K562 (cell line): ENCODE measurements around the gene LIPI. TPM values are rescaled to one million over a fixed set of nuclear protein-coding genes. Genes with fewer than 3 reads are reported as not detected.

Source experiments
- ATAC-seq: fragments of 200-7000 bp; cut with Tn5 transposase; 3 replicates; pipeline ENCODE4 v1.9.1; 2020; ENCODE audit warnings: moderate library complexity
- BruUV-seq: library from RNA; stranded (reverse); fragments of 400-500 nt; replicated peaks from 2 replicates; lab custom pipeline; 2021; lab: Mats Ljungman, UMichigan
- CTCF ChIA-PET: fragments of 300-600 bp; formaldehyde crosslinking; extraction: SDS; loops from one replicate; lab custom pipeline; 2021; ENCODE audit warnings: low intra/inter-chr PET ratio; lab: Yijun Ruan, JAX
- POLR2A ChIA-PET: fragments of 300-600, 350-650 bp; sonication (Branson Sonifier 250); formaldehyde crosslinking; extraction: SDS; loops from one replicate; lab custom pipeline; 2021; ENCODE audit warnings: antibody characterized with exemption, inconsistent platforms; lab: Yijun Ruan, JAX
- DNase-seq, 4 experiments: peaks; one replicate each; pipeline versions ENCODE4 v3.0.0 to v3.0.0-alpha.2; 2011 to 2018; ENCODE audit warnings: low spot score in 3 of 4, mixed read lengths in 3 of 4; ENCODE audit errors: extremely low read depth in 1 of 4
- FAIRE-seq: peaks from 2 replicates; lab custom pipeline; 2011; peaks lifted over from hg19 to GRCh38; lab: Jason Lieb, UNC
- H2AFZ ChIP-seq: 2 replicates; pipeline ENCODE4 v1.6.0; 2011; ENCODE audit warnings: low read depth, low read length, control low read depth, inconsistent platforms
- H3K27ac ChIP-seq: fragments of 200-600 bp; 3 replicates; pipeline ENCODE4 v1.8.0; 2011; ENCODE audit warnings: low read depth, mild to moderate bottlenecking, control low read depth, inconsistent platforms, low read length, moderate library complexity, mixed read lengths; ENCODE audit errors: extremely low read depth
- H3K27me3 ChIP-seq, 2 experiments: fragments of 300-600 bp in 1 of 2; 2 replicates in 1 of 2; 3 replicates in 1 of 2; pipeline versions ENCODE4 v1.6.0 to v1.8.0; 2011; ENCODE audit warnings: inconsistent platforms in 2 of 2, low read length in 2 of 2, mild to moderate bottlenecking in 1 of 2, mixed read lengths in 1 of 2, moderate library complexity in 1 of 2; ENCODE audit not compliant: control insufficient read depth in 2 of 2, insufficient read depth in 2 of 2
- H3K36me3 ChIP-seq: fragments of 300-600 bp; 3 replicates; pipeline ENCODE4 v1.8.0; 2011; ENCODE audit warnings: mild to moderate bottlenecking, low read length, inconsistent platforms; ENCODE audit not compliant: control insufficient read depth, insufficient read depth
- H3K4me1 ChIP-seq, 2 experiments: fragments of 200-600 bp in 1 of 2; replicated peaks in 1 of 2; 2 replicates in 1 of 2; 3 replicates in 1 of 2; pipeline versions ENCODE4 v1.5.1 to v1.8.0; 2011; ENCODE audit warnings: inconsistent platforms in 2 of 2, low read length in 2 of 2, mild to moderate bottlenecking in 1 of 2, mixed read lengths in 1 of 2, moderate library complexity in 1 of 2; ENCODE audit not compliant: control insufficient read depth in 2 of 2, insufficient read depth in 2 of 2
- H3K4me2 ChIP-seq: 2 replicates; pipeline ENCODE4 v1.6.1; 2011; ENCODE audit warnings: low read length, control low read depth, inconsistent platforms, mixed read lengths; ENCODE audit not compliant: insufficient read depth
- H3K4me3 ChIP-seq: fragments of 200-600 bp; sonication (generic), shearing (Covaris generic); 2 replicates; pipeline ENCODE4 v1.5.1; 2016; ENCODE audit warnings: control low read depth, inconsistent platforms
- H3K79me2 ChIP-seq: fragments of 200-600 bp; 3 replicates; pipeline ENCODE4 v1.8.0; 2011; ENCODE audit warnings: low read length, inconsistent platforms; ENCODE audit not compliant: control insufficient read depth, insufficient read depth
- H3K9ac ChIP-seq, 2 experiments: 2 replicates each; pipeline versions ENCODE4 v1.6.0 to v1.6.1; 2011; ENCODE audit warnings: low read depth in 2 of 2, low read length in 2 of 2, control low read depth in 1 of 2, inconsistent platforms in 1 of 2, mild to moderate bottlenecking in 1 of 2, mixed read lengths in 1 of 2; ENCODE audit not compliant: insufficient read depth in 1 of 2
- H3K9me1 ChIP-seq: one replicate; pipeline ENCODE4 v1.6.0; 2011; ENCODE audit warnings: inconsistent platforms, mild to moderate bottlenecking, low read length, moderate library complexity; ENCODE audit not compliant: control insufficient read depth, insufficient read depth
- H3K9me3 ChIP-seq: replicated peaks from 2 replicates; pipeline ENCODE4 v1.5.1; 2011; ENCODE audit warnings: low read depth, low read length, inconsistent platforms; ENCODE audit not compliant: control insufficient read depth, insufficient read depth
- H4K20me1 ChIP-seq: replicated peaks from 2 replicates; pipeline ENCODE4 v1.6.1; 2011; ENCODE audit warnings: low read length, inconsistent platforms, mixed read lengths; ENCODE audit not compliant: control insufficient read depth, insufficient read depth
- CTCF ChIP-seq, 3 experiments: IDR thresholded peaks in 2 of 3; conservative IDR thresholded peaks in 1 of 3; 2 replicates each; pipeline ENCODE4 v1.5.1; 2011 to 2012; ENCODE audit warnings: low read length in 3 of 3, mild to moderate bottlenecking in 3 of 3, control low read depth in 2 of 3, improper control_type of control experiment in 1 of 3, inconsistent platforms in 1 of 3, low read depth in 1 of 3, mixed read lengths in 1 of 3, moderate library complexity in 1 of 3; ENCODE audit not compliant: insufficient read depth in 2 of 3
- CTCFL ChIP-seq: IDR thresholded peaks from 2 replicates; pipeline ENCODE4 v1.6.1; 2011; ENCODE audit warnings: borderline replicate concordance, low read depth, mild to moderate bottlenecking, moderate library complexity, low read length; ENCODE audit not compliant: insufficient read depth, poor library complexity, severe bottlenecking
- RAD21 ChIP-seq, 2 experiments: fragments of 250-450 bp in 1 of 2; fragments of 450-650 bp in 1 of 2; sonication (Bioruptor Pico) in 1 of 2; formaldehyde crosslinking in 1 of 2; IDR thresholded peaks in 1 of 2; conservative IDR thresholded peaks in 1 of 2; 2 replicates each; pipeline versions ENCODE4 v1.4.0 to v1.8.0; 2020 to 2022; ENCODE audit warnings: mild to moderate bottlenecking in 2 of 2, moderate library complexity in 1 of 2
- ZBTB11 ChIP-seq, 3 experiments: fragments of 200-800 bp in 1 of 3; fragments of 250-450 bp in 1 of 3; fragments of 450-650 bp in 1 of 3; sonication (Bioruptor Pico) in 1 of 3; sonication (Bioruptor generic) in 1 of 3; formaldehyde crosslinking in 1 of 3; IDR thresholded peaks; 2 replicates each; pipeline versions ENCODE4 v1.6.1 to v1.8.0; 2016 to 2022; ENCODE audit warnings: mild to moderate bottlenecking in 2 of 3, missing genetic modification characterization in 2 of 3, missing compliant biosample characterization in 1 of 3, moderate library complexity in 1 of 3
- WGBS: fragments of 100-300 bp; shearing (Covaris generic); methylation state at CpG from one replicate; pipeline ENCODE4 v1.1.6; 2016; ENCODE audit warnings: low coverage, mixed read lengths; ENCODE audit not compliant: insufficient coverage; ENCODE audit errors: missing lambda C conversion rate; 5-methylcytosine and 5-hydroxymethylcytosine counted together
- in situ Hi-C: fragments of 300-500 bp; cut with MboI; formaldehyde crosslinking; loops from 4 replicates; pipeline ENCODE4 v1.15.0; 2018; ENCODE audit warnings: inconsistent platforms, mixed read lengths
- intact Hi-C: fragments of 100-400 bp; cut with micrococcal nuclease; formaldehyde crosslinking; loops from 2 replicates; pipeline ENCODE4 v1.14.2; 2022
- polyA plus RNA-seq, 8 experiments: library from polyadenylated mRNA; depleted of rRNA in 4 of 8; stranded (reverse) in 5 of 8; unstranded in 3 of 8; fragments of >200 nt; fragmentation: Nextera tagmentation in 2 of 8; fragmentation: Illumina TruSeq in 1 of 8; extraction: Ambion mirVana in 2 of 8; extraction: Trizol in 1 of 8; gene quantifications; 2 replicates each; pipeline versions ENCODE4 v1.2.1 to v1.2.3, GENCODE V29; 2011 to 2014; ENCODE audit warnings: inconsistent platforms in 1 of 8, missing spikeins in 1 of 8
- total RNA-seq, 7 experiments: library from RNA; depleted of rRNA in 6 of 7; stranded (reverse); fragments of >200 nt in 6 of 7; fragmentation: Illumina TruSeq in 2 of 7; extraction: Trizol in 2 of 7; gene quantifications; 2 replicates each; pipeline versions ENCODE4 v1.2.1 to v1.2.3, GENCODE V29; 2011 to 2021; ENCODE audit warnings: low replicate concordance in 1 of 7

LIPI gene
- total and polyA plus RNA-seq, 9 of the 15 experiments (the other 6 are each of a cell fraction or from before 2014, with no cell fraction given) = not detected

- peak; percentile 68 for TF ChIP-seq CTCFL
Observed at GRCh38 chr21:14120091-14120734, 90.5 kb downstream of the LIPI start (continued).

GRCh38 chr21:14119038-14119437 lies 91.7 kb downstream of the LIPI start:
- no peak overlapping the region for H2AFZ ChIP-seq
- ChIA-PET CTCF (no interaction called here), POLR2A (interaction anchor here (0.6 to 1.3 kb wide), 3 partner anchors 8 to 313 kb away, joined by 3 read pairs; no protein-coding TSS in a partner anchor)
- no peaks in the 10 kb centered on the region for H4K20me1 ChIP-seq
- H3K9me3 ChIP-seq = no peaks in the 10 kb centered on the region
- no peak overlapping the region for H3K4me2 ChIP-seq
- no TSS peak for BruUV-seq
- H3K4me3 ChIP-seq = no peak overlapping the region
- intact Hi-C loops (no loop called here), in situ Hi-C loops (no loop called here)
- H3K27ac ChIP-seq = no peak overlapping the region
- ATAC-seq (peak; percentile 79), DNase-seq (peak in 2 of 4 experiments; percentile 19 to 40), FAIRE-seq (peak; percentile 60)
- H3K4me1 ChIP-seq = no peaks in the 10 kb centered on the region
- no peak overlapping the region for H3K9ac ChIP-seq
- no peaks in the 10 kb centered on the region for H3K27me3 ChIP-seq
- WGBS = 3% methylated on average over 3 of the region's 3 CpGs
- no peaks in the 10 kb centered on the region for H3K36me3 ChIP-seq
- TF ChIP-seq RAD21 (CRISPR knock-in tag; conservative IDR thresholded peaks at IDR 0.05 in 1 of 2, IDR thresholded peaks at IDR 0.05 in 1 of 2) (peak; percentile 38 to 68; a peak in 3 of 4 replicates), CTCF (IDR thresholded peaks at IDR 0.05 in 2 of 3, conservative IDR thresholded peaks at IDR 0.05 in 1 of 3; ENCODE audit: insufficient read depth in 2 of 3, low read depth in 1 of 3, low read length in 3 of 3) (peak in 2 of 3 experiments; percentile 48 to 49; a peak in 2 of 6 replicates), ZBTB11 (CRISPR knock-in tag; IDR thresholded peaks at IDR 0.05) (no peak)
- TF ChIP-seq, all 486 proteins: peak for 2
- no peaks in the 10 kb centered on the region for H3K79me2 ChIP-seq
- no peaks in the 10 kb centered on the region for H3K9me1 ChIP-seq
